ENCODE results near the gene SLC25A21.
A peak's percentile ranks its signal among the peaks of the same experiment; 100 is the strongest.
"Not testable (repeated sequence)": the region's sequence is repeated elsewhere in the genome, so short reads cannot be mapped to it uniquely, and the experiment has no call there.

The SLC25A21 gene

DNA sequence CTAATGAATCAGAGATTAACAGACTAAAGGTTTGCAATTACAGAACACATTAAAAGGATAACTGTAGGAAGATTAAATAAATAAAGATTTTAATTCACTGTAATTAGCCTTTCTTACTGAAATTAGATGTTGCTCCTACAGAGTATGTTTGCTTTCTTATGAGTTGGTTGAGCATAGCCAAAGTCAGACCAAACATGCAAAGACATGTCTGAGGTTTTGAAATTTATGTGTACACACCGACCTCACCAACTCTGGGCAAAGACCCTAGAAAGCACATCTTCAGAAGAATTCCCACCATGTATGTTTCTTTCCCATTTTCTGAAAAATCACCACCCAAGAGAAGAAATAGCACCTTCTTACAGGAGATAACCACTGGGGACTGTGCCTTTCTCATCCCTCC, 351.5 kb downstream of the SLC25A21 start:
- no peak for DNase-seq (ENCODE audit: low spot score)

DNA sequence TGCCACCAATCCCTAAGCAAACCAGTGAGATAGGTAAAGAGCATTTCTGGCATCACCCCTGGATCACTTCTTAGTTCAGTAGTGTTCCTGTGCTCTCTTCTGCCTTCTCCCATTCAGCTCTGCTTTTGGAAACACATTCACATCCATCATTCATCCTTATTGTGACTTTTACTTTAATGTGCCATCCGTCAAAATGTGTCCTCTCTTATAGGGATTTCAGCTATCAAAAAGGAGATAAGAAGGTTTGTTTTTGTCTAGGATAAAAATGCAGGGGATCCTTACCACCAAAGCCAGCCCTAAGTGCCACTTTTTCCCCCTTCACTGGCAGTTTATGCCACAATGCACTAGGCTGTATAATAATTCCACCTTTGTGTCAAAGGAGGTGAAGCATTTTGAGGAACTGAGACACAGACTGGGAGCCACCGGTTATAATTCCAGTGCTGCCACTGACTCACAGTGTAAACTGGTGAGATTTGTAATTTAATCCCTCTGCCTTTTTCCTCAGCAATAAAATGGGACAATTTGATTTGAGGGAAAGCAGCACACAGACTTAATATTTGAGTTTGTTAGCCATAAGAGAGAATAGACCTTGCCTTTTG, 352.2 kb downstream of the SLC25A21 start:
- DNase-seq (ENCODE audit: low spot score) = no peak

DNA sequence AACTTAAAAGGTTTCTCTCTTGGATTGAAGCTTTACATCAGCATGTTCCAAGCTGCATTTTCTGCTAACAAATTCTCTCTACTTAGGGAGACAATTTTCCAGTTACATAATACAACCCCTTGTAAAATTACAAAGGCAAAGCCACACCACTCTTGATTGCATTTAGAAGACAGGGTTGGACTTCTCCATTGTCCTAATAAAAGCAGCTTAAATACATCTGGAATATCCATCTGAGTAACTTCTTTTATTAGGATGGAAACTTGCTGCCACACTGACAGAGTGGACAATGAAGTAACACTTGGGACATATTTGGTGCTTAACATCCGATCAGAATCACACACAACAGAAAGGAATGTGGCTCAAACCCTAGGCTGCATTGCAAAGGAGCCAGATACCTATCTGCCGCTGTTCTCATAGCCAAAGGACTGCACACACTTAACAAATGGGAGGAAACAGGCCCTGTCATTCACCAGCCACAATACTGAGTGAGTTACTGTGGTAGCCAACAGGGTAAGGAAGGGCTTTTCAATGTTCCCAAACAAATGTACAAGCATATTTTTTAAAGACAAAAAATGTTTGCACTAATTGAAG, 353.5 kb downstream of the SLC25A21 start:
- peak; percentile 73 for DNase-seq (ENCODE audit: low spot score)

DNA sequence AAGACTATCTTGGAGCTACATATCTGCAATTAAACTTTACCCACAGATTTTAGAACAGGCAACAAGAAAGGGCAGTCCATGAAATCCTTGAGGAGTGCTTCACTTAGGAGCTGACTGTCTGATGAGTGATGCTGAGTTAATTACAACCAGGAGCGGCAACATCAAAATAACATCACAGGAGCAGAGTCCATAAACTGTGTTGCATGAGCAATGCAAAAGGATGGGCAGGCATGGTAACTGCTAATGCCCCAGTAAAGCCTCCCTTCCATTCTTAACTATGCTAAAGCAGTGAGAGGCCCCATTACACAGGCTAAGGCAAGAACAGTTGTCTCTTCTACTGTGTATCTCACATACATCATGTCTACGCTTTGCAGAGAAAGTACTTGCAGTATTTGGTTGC, 354.2 kb downstream of the SLC25A21 start:
- no peak for DNase-seq (ENCODE audit: low spot score)

DNA sequence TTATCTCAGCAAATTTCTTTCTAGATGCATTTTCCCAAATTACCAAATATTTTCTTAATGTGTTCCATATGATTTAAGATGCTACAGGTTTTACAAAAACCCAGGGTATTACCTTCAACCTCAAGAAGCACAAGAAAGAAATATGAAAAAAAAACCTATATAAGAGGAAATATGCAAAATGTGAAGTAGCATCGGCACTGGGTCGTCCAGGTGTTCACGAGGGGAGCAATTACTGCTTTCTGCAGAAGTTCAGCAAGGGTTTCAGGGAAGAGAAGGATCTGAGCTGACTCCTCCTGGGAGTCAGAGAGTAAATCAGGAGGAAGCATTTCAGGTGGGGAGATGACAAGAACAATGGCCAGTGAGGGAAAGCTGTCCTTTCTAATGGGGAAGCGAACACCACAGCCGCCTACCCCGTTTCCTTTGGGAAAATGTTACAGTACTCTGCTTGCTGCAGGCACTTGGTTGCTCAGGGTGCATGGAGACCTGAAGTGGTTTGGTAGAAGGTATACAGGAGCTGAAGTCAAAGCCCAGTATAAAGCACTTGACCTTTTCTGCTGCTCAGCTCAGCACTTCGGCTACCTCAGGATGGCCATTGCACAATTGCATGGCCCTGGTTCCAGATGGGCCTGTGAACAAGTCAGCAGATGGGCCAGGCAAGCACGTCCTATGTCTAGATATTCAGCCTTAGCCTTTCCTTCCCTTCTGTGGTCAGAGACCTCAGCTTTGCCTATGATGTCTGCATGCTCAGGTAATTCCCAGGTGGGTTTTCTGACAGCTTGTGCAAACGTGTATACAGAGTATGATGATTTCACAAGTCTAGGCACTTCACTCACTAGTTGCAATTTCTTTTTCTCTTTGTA, 355.1 kb downstream of the SLC25A21 start:
- DNase-seq (ENCODE audit: low spot score) = no peak

DNA sequence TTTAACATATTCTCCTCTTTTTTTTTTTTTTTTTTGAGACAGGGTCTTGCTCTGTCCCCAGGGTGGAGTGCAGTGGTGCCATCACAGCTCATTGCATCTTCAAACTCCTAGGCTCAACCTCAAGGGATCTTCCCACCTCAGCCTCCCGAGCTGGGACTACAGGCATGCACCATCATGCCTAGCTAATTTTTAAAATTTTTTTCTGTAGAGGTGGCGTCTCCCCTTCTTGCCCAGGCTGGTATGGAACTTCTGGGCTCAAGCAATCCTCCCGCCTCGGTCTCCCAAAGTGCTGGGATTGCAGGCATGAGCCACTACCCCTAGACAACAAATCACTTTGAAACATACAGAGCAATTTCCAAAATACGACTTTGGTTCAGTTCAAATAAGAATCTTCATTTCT, 355.9 kb downstream of the SLC25A21 start:
- DNase-seq (ENCODE audit: low spot score) = no peak

DNA sequence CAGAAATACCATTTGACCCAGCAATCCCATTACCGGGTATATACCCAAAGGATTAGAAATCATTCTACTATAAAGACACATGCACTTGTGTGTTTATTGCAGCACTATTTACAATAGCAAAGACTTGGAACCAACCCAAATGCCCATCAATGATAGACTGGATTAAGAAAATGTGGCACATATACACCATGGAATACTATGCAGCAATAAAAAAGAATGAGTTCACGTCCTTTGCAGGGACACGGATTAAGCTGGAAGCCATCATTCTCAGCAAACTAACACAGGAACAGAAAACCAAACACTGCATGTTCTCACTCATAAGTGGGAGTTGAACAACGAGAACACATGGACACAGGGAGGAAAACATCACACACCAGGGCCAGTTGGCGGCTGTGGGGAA, 357.6 kb downstream of the SLC25A21 start:
- DNase-seq (ENCODE audit: low spot score) = not testable (repeated sequence)

DNA sequence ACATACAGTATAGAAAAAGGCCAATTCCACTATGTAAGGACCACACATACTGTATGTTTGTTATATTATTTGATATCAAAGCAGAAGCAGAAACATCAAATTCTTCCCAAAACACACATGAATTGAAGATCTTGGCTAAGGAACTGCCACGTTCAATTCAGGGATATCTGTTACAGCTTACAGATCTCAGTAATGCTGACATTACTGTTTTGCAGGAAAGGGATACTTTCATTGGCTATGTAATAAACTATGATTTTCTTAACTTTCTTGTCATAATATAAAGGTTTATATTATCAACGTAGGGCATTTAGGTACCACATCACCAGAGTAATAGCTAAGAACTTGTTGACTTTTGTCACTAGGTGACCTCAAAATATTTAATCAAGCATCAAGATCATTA, 362.2 kb downstream of the SLC25A21 start:
- no peak for DNase-seq (ENCODE audit: low spot score)

DNA sequence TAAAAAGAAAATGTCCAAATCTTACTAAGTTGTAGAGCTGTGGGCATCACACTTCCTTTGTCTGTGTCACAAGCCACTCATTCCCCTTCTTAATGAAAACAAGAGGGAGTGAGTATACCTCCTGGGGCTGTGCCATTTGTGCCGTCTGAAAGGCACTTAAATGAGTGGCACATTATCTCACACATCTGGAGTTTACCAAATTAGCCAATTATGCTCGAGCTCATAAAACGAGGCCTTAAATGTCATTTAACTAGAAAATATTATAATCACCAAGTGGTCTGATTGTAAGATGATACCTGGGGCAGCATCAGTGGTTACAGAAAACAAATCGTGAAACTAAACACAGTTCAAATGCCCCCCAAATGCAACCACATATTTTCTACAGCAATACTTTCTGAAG, 364.7 kb downstream of the SLC25A21 start:
- DNase-seq (ENCODE audit: low spot score) = no peak

DNA sequence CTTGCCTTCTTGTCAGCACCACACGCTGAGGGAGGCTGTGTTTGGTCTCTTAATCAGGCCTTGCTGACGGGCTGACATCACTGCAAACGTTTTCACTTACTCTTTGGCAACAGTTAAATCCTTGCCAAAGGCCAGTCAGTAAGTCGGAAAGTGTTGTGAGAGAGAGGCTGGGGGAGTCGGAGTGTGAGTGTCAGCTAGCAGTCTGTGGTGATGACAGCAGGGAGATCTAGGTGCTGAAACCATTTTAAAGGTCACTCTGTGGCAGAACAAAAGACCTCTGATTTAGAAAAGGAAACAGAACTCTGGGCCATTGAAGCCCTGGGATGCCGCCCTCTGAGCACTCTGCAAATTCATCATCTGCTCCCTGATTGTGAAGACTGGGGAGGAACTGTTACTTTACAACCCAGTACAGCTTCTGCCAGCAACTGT, 367.3 kb downstream of the SLC25A21 start:
- no peak for DNase-seq (ENCODE audit: low spot score)

DNA sequence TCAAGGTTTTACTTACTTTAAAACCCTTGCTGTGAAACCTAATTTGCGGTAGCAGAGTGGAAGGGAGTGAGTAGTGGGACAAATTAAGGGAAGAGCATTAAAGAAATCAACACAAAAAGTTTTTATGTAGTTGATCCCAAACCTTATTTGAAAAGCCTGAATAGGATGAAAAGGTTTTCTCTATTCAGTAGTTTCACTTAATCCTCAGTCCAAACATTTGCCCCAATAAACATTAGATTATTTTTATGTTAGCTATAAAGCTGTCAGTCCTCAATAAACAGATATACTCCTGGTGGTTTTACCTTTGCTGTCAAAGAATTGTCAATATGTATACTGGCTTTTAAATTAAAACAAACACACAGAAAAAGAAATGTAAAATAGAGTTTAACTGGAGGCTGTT, 374.8 kb downstream of the SLC25A21 start:
- DNase-seq (ENCODE audit: low spot score) = no peak

DNA sequence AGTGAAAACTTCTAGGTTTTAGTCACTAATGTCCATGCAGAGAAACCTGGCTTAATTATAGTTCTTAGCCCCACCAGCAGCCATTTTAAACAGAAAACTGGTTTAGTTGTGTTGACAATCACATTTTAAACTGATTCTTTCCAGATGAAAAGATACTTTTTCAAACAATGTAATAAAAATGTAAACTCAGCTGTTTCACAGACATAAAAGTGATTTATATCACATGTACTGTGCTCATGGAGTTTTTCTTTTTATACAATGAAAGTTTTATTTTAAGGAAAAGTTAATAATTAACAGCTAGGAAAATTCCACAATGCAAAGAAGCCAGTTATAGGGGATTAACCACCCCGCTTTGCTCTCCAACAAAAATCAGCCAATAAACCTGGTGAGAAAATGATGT, 381.0 kb downstream of the SLC25A21 start:
- no peak for DNase-seq (ENCODE audit: low spot score)

DNA sequence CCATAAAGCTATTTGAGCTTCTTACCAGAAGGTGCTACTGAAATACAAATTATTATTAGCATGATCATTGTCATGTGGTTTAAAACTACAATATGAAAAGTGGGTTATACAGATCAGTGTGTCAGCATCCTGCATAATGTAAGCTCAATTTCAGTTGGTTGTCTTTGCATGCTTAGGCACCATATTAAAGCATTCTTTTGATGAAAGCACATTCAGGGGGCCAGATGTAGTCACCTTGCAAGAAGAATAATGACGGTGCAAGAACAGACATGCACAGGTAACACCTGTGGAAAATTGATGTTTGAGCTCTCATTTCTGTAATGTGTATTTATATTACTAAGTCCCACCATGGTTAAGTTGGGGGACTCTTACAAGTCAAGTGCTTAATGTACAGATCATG, 386.9 kb downstream of the SLC25A21 start:
- DNase-seq (ENCODE audit: low spot score) = no peak

DNA sequence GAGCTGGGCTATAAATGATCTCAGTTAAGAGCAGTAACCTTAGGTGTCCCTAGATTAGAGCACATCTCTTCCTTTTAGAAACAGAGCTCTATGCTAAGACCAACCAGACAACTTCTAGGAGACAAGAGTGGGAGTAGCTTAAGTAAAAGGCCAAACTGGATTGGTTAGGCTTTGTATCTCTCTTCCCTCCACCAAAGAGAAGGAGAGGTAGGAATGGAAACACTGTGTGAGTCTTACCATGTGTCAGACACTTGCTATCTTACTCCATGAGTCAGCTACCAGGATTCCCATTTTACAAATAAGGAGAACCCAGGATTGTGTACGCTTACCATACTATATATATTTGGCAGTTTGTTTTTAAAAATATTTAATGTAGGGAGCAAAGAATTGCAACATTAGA, 387.9 kb downstream of the SLC25A21 start:
- no peak for DNase-seq (ENCODE audit: low spot score)

DNA sequence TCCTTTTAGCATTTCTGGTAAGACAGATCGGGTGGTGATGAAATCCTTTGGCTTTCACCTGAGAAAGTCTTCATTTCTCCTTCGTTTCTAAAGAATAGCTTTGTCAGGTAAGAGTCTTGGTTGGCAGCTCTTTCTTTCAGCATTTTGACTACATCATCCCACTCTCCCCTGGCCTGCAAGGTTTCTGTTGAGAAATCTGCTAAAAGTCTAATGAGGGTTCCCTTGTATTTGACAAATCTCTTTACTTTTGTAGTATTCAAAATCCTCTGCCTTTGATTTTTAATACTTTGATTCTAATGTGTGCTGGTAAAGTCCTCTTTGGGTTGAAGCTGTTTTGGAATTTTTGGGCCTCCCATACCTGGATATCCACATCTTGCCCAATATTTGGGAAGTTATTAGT, 390.5 kb downstream of the SLC25A21 start:
- DNase-seq (ENCODE audit: low spot score) = no peak

DNA sequence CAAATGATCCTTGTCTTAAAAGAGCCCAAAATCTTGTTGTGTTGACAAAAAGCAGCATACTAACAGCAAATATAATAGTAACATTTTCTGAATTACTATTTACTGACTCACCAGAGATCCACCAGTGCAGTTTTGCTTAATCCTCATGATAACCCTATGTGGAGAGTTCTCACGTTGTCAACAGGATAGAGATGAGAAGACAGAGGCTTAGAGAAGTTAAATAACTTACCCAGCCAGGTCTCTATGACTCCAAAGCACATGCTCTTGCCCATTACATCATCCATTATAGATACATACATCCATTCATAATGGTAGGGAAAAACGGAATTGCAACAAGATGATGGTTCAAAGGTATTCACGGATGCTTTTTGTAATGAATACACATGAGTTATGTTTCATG, 398.8 kb downstream of the SLC25A21 start:
- peak; percentile 39 for DNase-seq (ENCODE audit: low spot score)

DNA sequence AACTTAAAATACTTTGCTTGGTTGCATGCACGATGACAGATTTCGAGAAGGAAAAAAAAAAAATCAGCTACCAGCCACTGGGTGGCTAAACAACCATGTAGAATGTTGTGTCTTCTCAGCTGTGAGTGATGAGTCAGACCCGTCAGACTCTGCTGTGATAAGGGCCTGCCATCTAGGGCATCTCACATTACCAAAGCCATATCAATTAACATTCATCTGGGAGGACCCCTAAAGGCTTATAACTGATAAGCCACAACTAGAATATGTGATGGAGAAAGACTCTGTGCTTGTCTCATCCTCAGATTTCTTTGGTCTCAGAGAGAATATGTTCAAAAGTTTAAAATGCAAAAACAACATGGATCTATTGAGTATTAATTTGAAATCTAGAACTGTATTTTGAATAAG, 399.3 kb downstream of the SLC25A21 start:
- peak; percentile 30 for DNase-seq (ENCODE audit: low spot score)

DNA sequence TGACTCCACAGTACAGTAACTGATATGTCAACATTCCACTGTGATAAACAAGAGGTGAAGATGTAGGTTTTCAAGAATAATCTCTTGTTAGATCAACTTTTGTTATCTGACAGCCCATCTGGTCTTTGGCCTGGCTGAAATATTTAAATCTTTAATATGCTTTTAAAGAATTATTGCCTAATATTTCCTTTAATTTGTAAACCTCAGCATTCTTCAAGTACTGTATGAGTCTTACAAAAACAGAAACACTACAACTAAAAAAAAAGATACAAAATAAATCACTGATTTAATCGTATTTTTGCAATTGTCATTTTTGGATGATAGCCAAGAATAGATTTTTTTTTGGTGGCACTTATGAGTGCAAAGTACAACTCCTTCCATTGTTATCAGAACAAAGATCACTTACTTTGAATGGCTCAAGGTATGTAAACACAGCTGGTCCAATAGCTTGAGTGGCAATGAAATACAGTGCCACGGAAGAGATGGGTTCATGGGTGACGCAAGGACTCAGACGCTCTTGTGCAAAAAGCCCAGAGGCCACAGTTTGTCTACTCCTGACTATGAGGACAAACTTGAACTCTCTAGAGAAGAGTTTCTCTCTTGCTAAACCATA, 401.3 kb downstream of the SLC25A21 start:
- DNase-seq (ENCODE audit: low spot score) = no peak

DNA sequence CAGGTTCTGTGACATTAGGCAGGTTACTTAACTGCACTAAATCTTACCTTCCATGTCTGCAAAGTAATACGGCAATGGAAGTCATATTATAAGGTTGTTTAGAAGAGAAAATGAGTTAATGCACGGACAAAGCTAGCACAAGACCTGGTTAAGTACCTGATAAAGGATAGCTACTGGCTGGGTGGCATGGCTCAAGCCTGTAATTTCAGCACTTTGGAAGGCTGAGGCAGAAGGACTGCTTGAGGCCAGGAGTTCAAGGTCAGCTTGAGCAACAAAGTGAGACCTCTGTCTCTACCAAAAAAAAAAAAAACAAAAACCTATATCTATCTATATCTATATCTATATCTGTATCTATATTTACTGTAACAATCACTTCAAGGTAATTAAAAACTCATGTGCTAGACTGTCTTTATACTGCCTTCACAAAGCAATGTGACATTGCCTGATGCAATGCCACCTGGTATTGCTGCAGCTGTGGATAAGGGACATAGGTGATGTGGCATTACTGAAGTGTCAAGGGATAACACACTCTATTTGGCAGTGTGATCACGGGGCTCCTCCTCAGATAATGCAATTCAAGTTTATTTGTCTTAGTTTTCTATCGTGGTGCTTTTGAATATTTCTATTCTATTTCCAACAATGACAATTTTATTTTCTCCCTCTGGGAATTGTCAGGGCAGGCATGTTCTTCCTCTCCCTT, 403.6 kb downstream of the SLC25A21 start:
- no peak for DNase-seq (ENCODE audit: low spot score)

DNA sequence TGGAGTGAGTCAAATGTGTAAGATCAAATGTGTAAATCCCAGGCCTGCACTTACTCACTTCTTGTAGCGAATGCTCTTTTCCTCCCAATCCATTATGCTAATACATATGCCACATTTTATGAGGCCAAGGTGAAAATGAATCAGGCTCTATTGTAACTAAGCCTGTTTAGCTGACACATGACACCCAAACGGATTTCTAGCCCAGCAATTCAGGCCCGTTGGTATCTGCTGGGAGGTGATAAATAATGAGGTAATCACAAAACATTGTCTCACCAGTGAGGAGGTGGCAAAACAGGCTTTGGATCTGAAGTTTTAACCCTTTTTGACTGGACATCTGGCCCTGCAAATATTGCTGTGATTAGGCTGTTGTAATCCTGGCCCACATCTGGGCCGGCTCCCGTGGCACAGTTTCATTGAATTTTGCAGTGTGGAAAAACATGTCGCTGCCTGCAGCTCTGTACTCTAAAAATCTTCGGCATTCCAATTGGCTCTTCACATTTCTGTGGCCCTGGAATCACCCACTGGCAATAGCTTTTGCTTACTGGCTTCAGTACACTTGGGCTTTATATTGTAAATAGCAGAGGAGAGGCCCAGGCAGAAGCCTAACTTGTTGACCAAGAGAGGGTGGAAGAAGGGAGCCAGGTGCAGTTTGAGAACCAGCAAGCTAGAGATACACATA, 404.7 kb downstream of the SLC25A21 start:
- DNase-seq (ENCODE audit: low spot score) = peak; percentile 11

DNA sequence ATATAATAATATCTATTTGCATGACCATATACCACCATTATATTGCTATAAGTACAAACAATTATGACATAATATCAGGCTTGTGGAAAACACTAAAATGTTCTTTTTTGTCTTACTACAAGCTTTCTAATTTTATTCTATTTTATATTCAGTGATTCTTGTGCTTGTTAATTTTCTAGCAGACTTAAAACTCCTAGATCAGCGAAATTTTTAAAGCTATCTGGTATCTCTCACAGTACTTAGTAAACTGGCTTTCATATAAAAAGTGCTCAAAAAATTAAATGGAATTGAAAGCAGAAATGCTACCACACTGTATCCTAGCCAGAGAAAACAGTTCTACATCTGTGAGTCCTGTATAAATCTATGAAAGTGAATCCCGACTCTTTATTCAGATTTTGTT, 405.4 kb downstream of the SLC25A21 start:
- DNase-seq (ENCODE audit: low spot score) = no peak
